GM23338 (cell line): ENCODE data around the gene SLN. TPM values are rescaled to one million over a fixed set of nuclear protein-coding genes. Genes with fewer than 3 reads are reported as not detected.

Experiments
- ATAC-seq: fragments of 200-7000 bp; cut with Tn5 transposase; 3 replicates; pipeline ENCODE4 v1.9.1; 2020
- DNase-seq: peaks from one replicate; pipeline ENCODE4 v3.0.0-alpha.2; 2015; ENCODE audit warnings: low spot score
- H2AFZ ChIP-seq: fragments of 200-600 bp; sonication (generic); 2 replicates; pipeline ENCODE4 v1.8.0; 2016; ENCODE audit warnings: antibody characterized with exemption, mild to moderate bottlenecking, moderate library complexity
- H3F3A ChIP-seq: fragments of 200-600 bp; sonication (generic); replicated peaks from 2 replicates; pipeline ENCODE4 v1.8.0; 2017; ENCODE audit warnings: antibody characterized with exemption, mixed run types, low read depth
- H3K27ac ChIP-seq: fragments of 200-600 bp; sonication (generic); 2 replicates; pipeline ENCODE4 v1.6.1; 2016; ENCODE audit warnings: low read depth
- H3K27me3 ChIP-seq: fragments of 200-600 bp; sonication (generic); 2 replicates; pipeline ENCODE4 v1.8.0; 2016; ENCODE audit warnings: mild to moderate bottlenecking, mixed run types, moderate library complexity; ENCODE audit not compliant: insufficient read depth
- H3K36me3 ChIP-seq: fragments of 200-600 bp; sonication (generic); 2 replicates; pipeline ENCODE4 v1.8.0; 2016; ENCODE audit warnings: mild to moderate bottlenecking; ENCODE audit not compliant: insufficient read depth
- H3K4me1 ChIP-seq: fragments of 200-600 bp; sonication (generic); 2 replicates; pipeline ENCODE4 v1.8.0; 2016; ENCODE audit warnings: mild to moderate bottlenecking, moderate library complexity; ENCODE audit not compliant: insufficient read depth
- H3K4me2 ChIP-seq: fragments of 200-600 bp; sonication (generic); 2 replicates; pipeline ENCODE4 v1.7.1; 2017; ENCODE audit warnings: mixed run types
- H3K4me3 ChIP-seq: fragments of 200-600 bp; sonication (generic); 2 replicates; pipeline ENCODE4 v1.6.1; 2016; ENCODE audit warnings: mixed run types
- H3K79me2 ChIP-seq: fragments of 200-600 bp; sonication (generic); replicated peaks from 2 replicates; pipeline ENCODE4 v1.8.0; 2017; ENCODE audit warnings: mild to moderate bottlenecking; ENCODE audit not compliant: insufficient read depth
- H3K9me2 ChIP-seq: fragments of 200-600 bp; sonication (generic); 2 replicates; pipeline ENCODE4 v1.8.0; 2017; ENCODE audit not compliant: insufficient read depth
- H4K20me1 ChIP-seq: fragments of 200-600 bp; sonication (generic); replicated peaks from 2 replicates; pipeline ENCODE4 v1.8.0; 2017; ENCODE audit warnings: mild to moderate bottlenecking; ENCODE audit not compliant: insufficient read depth
- H3K27ac Mint-ChIP-seq: 2 replicates; pipeline ENCODE4 v1.8.0; 2020; ENCODE audit warnings: inconsistent platforms, mild to moderate bottlenecking, moderate library complexity, mixed read lengths
- H3K27me3 Mint-ChIP-seq: 3 replicates; pipeline ENCODE4 v1.8.0; 2022; ENCODE audit warnings: low read depth, mild to moderate bottlenecking, moderate library complexity, mixed read lengths, inconsistent platforms; ENCODE audit not compliant: insufficient read depth, poor library complexity
- H3K36me3 Mint-ChIP-seq: 3 replicates; pipeline ENCODE4 v1.8.0; 2021; ENCODE audit warnings: low read depth, mild to moderate bottlenecking, inconsistent platforms, moderate library complexity, mixed read lengths
- H3K4me1 Mint-ChIP-seq: 3 replicates; pipeline ENCODE4 v1.8.0; 2020; ENCODE audit warnings: mild to moderate bottlenecking, inconsistent platforms, mixed read lengths
- H3K4me3 Mint-ChIP-seq: 3 replicates; pipeline ENCODE4 v1.8.0; 2021; ENCODE audit warnings: moderate library complexity, mild to moderate bottlenecking, inconsistent platforms, mixed read lengths
- H3K9me3 Mint-ChIP-seq: 3 replicates; pipeline ENCODE4 v1.8.0; 2020; ENCODE audit warnings: moderate library complexity, mild to moderate bottlenecking, inconsistent platforms, mixed read lengths
- CREB1 ChIP-seq: fragments of 250-450 bp; sonication (Bioruptor Pico); IDR thresholded peaks from 2 replicates; pipeline ENCODE4 v1.5.0; 2020; ENCODE audit warnings: low read depth, mild to moderate bottlenecking, moderate library complexity
- CTCF ChIP-seq, 2 experiments: fragments of 200-600 bp in 1 of 2; sonication (generic) in 1 of 2; conservative IDR thresholded peaks; 2 replicates each; pipeline versions ENCODE4 v1.5.1 to v1.6.1; 2016 to 2017; ENCODE audit warnings: antibody characterized with exemption in 2 of 2, low read depth in 2 of 2, mild to moderate bottlenecking in 2 of 2, moderate library complexity in 1 of 2
- ETS1 ChIP-seq: IDR thresholded peaks from 2 replicates; pipeline ENCODE4 v1.6.1; 2016; ENCODE audit warnings: antibody characterized with exemption
- EZH2 ChIP-seq: fragments of 200-600 bp; sonication (generic); IDR thresholded peaks from one replicate; pipeline ENCODE4 v1.8.0; 2017; ENCODE audit warnings: antibody characterized with exemption, mild to moderate bottlenecking, low read depth; ENCODE audit not compliant: unreplicated experiment
- EZH2phosphoT487 ChIP-seq: fragments of 200-600 bp; sonication (generic); IDR thresholded peaks from one replicate; pipeline ENCODE4 v1.8.1; 2018; ENCODE audit warnings: antibody characterized with exemption; ENCODE audit not compliant: unreplicated experiment
- JUNB ChIP-seq: IDR thresholded peaks from one replicate; pipeline ENCODE4 v1.6.1; 2016; ENCODE audit warnings: antibody characterized with exemption; ENCODE audit not compliant: unreplicated experiment
- NANOG ChIP-seq: IDR thresholded peaks from 2 replicates; pipeline ENCODE4 v1.6.1; 2016; ENCODE audit warnings: antibody characterized with exemption, borderline replicate concordance
- STAT1 ChIP-seq: IDR thresholded peaks from one replicate; pipeline ENCODE4 v1.6.1; 2016; ENCODE audit warnings: antibody characterized with exemption; ENCODE audit not compliant: unreplicated experiment
- ZNF114 ChIP-seq: fragments of 250-450 bp; sonication (Bioruptor Pico); IDR thresholded peaks from 2 replicates; pipeline ENCODE4 v1.5.0; 2020; ENCODE audit warnings: mild to moderate bottlenecking, moderate library complexity
- ZNF331 ChIP-seq: fragments of 250-450 bp; sonication (Bioruptor Pico); IDR thresholded peaks from 2 replicates; pipeline ENCODE4 v1.5.0; 2020; ENCODE audit warnings: low read depth, mild to moderate bottlenecking, moderate library complexity
- ZNF462 ChIP-seq: fragments of 250-450 bp; sonication (Bioruptor Pico); IDR thresholded peaks from 2 replicates; pipeline ENCODE4 v1.5.0; 2020; ENCODE audit warnings: mild to moderate bottlenecking, moderate library complexity
- polyA plus RNA-seq: library from polyadenylated mRNA; unstranded; fragments of >200 nt; fragmentation: Nextera tagmentation; extraction: Ambion mirVana; gene quantifications from 2 replicates; pipeline ENCODE4 v1.2.1, GENCODE V29; 2016
- total RNA-seq: library from RNA; depleted of rRNA; stranded (reverse); fragments of >200 nt; shearing (Covaris generic); gene quantifications from 2 replicates; pipeline ENCODE4 v1.2.3, GENCODE V29; 2014

SLN gene
- total and polyA plus RNA-seq, 2 experiments from 2014 or later = not detected

GRCh38 chr11:107665018-107665417 lies 46.8 kb downstream of the SLN start (continued):
- no peak for TF ChIP-seq ZNF331 (CRISPR knock-in tag)
- no peak for TF ChIP-seq STAT1
- no peak for TF ChIP-seq ETS1
- no peak for TF ChIP-seq JUNB
- TF ChIP-seq ZNF114 (CRISPR knock-in tag) = no peak

GRCh38 chr11:107661656-107662055 lies 50.2 kb downstream of the SLN start:
- Mint-ChIP-seq H3K4me1 (peaks cover 21% of the 10 kb centered on the region), H3K9me3 (no peaks in the 10 kb centered on the region), H3K4me3 (no peak overlapping the region), H3K27me3 (peaks cover 3% of the 10 kb centered on the region), H3K36me3 (no peaks in the 10 kb centered on the region), H3K27ac (no peak overlapping the region; the same call in 1 of the 2 replicates)
- H3K27ac ChIP-seq = no peak overlapping the region
- H3K36me3 ChIP-seq = no peaks in the 10 kb centered on the region
- TF ChIP-seq EZH2phosphoT487 = no peak
- TF ChIP-seq STAT1 = no peak
- no peak for TF ChIP-seq ZNF114 (CRISPR knock-in tag)
- no peak for TF ChIP-seq CREB1 (CRISPR knock-in tag)
- TF ChIP-seq JUNB = no peak
- no peak for TF ChIP-seq CTCF (conservative IDR thresholded peaks at IDR 0.05; ENCODE audit: low read depth in 2 of 2)
- TF ChIP-seq NANOG = no peak
- no peak for TF ChIP-seq EZH2
- no peak for TF ChIP-seq ZNF462 (CRISPR knock-in tag)
- TF ChIP-seq ETS1 = no peak
- ATAC-seq = no peak
- H3F3A ChIP-seq = no peaks in the 10 kb centered on the region
- H3K4me1 ChIP-seq = peaks cover 22% of the 10 kb centered on the region
- H3K27me3 ChIP-seq = no peaks in the 10 kb centered on the region
- H3K9me2 ChIP-seq = no peaks in the 10 kb centered on the region
- H3K4me3 ChIP-seq = no peak overlapping the region
- H3K79me2 ChIP-seq = no peaks in the 10 kb centered on the region
- no peak overlapping the region for H3K4me2 ChIP-seq
- no peak for DNase-seq
- no peaks in the 10 kb centered on the region for H4K20me1 ChIP-seq
- H2AFZ ChIP-seq = no peak overlapping the region
